Activated T-helper 9 cell treated with anti-CD3 and anti-CD28 coated beads, Interleukin-2, amount 50 U/mL, for 16 hours (primary cell): ENCODE measurements around the gene KCNIP4.

Experiments
- DNase-seq: peaks from one replicate; pipeline ENCODE4 v3.0.0-alpha.2; 2020; ENCODE audit warnings: low read depth

Gene KCNIP4

GRCh38 chr4:21191317-21191716 is 757.3 kb downstream of the KCNIP4 start:
- no peak for DNase-seq

GRCh38 chr4:21184788-21185187 is 763.8 kb downstream of the KCNIP4 start:
- DNase-seq = no peak

- DNase-seq = no peak
Measured at GRCh38 chr4:21181716-21182115, 766.9 kb downstream of the KCNIP4 start.

- DNase-seq = no peak
Measured at GRCh38 chr4:21177871-21178270, 770.7 kb downstream of the KCNIP4 start.

- no peak for DNase-seq
Measured at GRCh38 chr4:21177092-21177491, 771.5 kb downstream of the KCNIP4 start.

GRCh38 chr4:21167711-21168110 is 780.9 kb downstream of the KCNIP4 start:
- no peak for DNase-seq

- no peak for DNase-seq
Measured at GRCh38 chr4:21155367-21155766, 793.2 kb downstream of the KCNIP4 start.

GRCh38 chr4:21139327-21139726 is 809.2 kb downstream of the KCNIP4 start:
- DNase-seq = no peak

- no peak for DNase-seq
Measured at GRCh38 chr4:21136051-21136630, 812.4 kb downstream of the KCNIP4 start.

- DNase-seq = no peak
Measured at GRCh38 chr4:21134994-21135393, 813.6 kb downstream of the KCNIP4 start.

GRCh38 chr4:21130606-21131005 is 818.0 kb downstream of the KCNIP4 start:
- DNase-seq = no peak

- DNase-seq = no peak
Measured at GRCh38 chr4:21126014-21126512, 822.5 kb downstream of the KCNIP4 start.

- no peak for DNase-seq
Measured at GRCh38 chr4:21118301-21118700, 830.3 kb downstream of the KCNIP4 start.

- DNase-seq = no peak
Measured at GRCh38 chr4:21117541-21118180, 830.9 kb downstream of the KCNIP4 start.

- DNase-seq = no peak
Measured at GRCh38 chr4:21113496-21114223, 834.9 kb downstream of the KCNIP4 start.

- DNase-seq = no peak
Measured at GRCh38 chr4:21102667-21103066, 845.9 kb downstream of the KCNIP4 start.

- no peak for DNase-seq
Measured at GRCh38 chr4:21097865-21098264, 850.7 kb downstream of the KCNIP4 start.

GRCh38 chr4:21097026-21097425 is 851.5 kb downstream of the KCNIP4 start:
- DNase-seq = no peak

- DNase-seq = no peak
Measured at GRCh38 chr4:21092531-21092930, 856.0 kb downstream of the KCNIP4 start.

GRCh38 chr4:21090094-21090666 is 858.4 kb downstream of the KCNIP4 start:
- no peak for DNase-seq

- no peak for DNase-seq
Measured at GRCh38 chr4:21083413-21083812, 865.2 kb downstream of the KCNIP4 start.

GRCh38 chr4:21077967-21078366 is 870.6 kb downstream of the KCNIP4 start:
- DNase-seq = no peak

- no peak for DNase-seq
Measured at GRCh38 chr4:21067351-21067750, 881.2 kb downstream of the KCNIP4 start.
